ENCODE data around the gene PACRGL. TPM values are rescaled to one million over a fixed set of nuclear protein-coding genes. Genes with fewer than 3 reads are reported as not detected.
A peak's percentile ranks its signal among the peaks of the same experiment; 100 is the strongest.

Gene PACRGL
- total and polyA plus RNA-seq, 9 of the 15 experiments (the other 6 are each of a cell fraction or from before 2014, with no cell fraction given) = 6.6 to 55.0 (median 27.5) TPM

DNA sequence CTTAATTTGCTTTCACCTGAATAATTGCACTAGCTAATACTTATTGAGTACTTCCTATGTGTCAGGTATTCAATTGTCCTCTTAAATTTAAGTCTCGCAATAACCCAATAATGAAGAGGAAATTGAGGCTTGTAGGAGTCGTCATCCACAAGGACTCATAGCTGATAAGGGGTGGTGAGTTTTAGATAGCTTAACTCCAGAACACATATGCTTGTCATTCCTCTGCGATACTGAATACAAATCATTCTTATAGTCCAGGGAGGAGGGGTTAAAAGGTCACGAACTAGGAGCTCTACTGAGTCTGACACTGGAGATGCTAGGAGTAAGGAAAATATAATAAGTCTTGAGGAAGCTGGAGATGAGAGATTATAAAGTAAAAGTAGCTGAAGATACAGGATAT, 1.4 kb upstream of the PACRGL start (continued):
- no peak for TF ChIP-seq NRF1 (conservative IDR thresholded peaks at IDR 0.05 in 1 of 2, IDR thresholded peaks at IDR 0.05 in 1 of 2)
- no peak for TF ChIP-seq TRIM28 (IDR thresholded peaks at IDR 0.05)
- no peak for TF ChIP-seq ZKSCAN1 (IDR thresholded peaks at IDR 0.05; ENCODE audit: low read depth, low read length)
- TF ChIP-seq HMGXB4 (CRISPR knock-in tag; IDR thresholded peaks at IDR 0.05) = no peak
- peak; percentile 89 for TF ChIP-seq CCNT2 (IDR thresholded peaks at IDR 0.05; ENCODE audit: borderline replicate concordance, extremely low read depth, insufficient read length, low read depth, low read length)
- no peak for TF ChIP-seq ILK (tag; IDR thresholded peaks at IDR 0.05; ENCODE audit: borderline replicate concordance, low read depth)
- TF ChIP-seq, protein P1, sequence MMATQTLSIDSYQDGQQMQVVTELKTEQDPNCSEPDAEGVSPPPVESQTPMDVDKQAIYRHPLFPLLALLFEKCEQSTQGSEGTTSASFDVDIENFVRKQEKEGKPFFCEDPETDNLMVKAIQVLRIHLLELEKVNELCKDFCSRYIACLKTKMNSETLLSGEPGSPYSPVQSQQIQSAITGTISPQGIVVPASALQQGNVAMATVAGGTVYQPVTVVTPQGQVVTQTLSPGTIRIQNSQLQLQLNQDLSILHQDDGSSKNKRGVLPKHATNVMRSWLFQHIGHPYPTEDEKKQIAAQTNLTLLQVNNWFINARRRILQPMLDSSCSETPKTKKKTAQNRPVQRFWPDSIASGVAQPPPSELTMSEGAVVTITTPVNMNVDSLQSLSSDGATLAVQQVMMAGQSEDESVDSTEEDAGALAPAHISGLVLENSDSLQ (IDR thresholded peaks at IDR 0.05) = peak; percentile 55; the same call in 1 of the 2 replicates
- no peak for TF ChIP-seq BRF1 (IDR thresholded peaks at IDR 0.05; ENCODE audit: borderline replicate concordance, extremely low read depth, insufficient read length)
- TF ChIP-seq PRMT5 (CRISPR knock-in tag; IDR thresholded peaks at IDR 0.05) = no peak
- TF ChIP-seq CHD1 (IDR thresholded peaks at IDR 0.05; ENCODE audit: low read length) = no peak
- TF ChIP-seq U2AF1 (optimal IDR thresholded peaks at IDR 0.05; ENCODE audit: low read depth, low read length) = no peak
- TF ChIP-seq NFRKB (IDR thresholded peaks at IDR 0.05; ENCODE audit: low read depth) = no peak
- TF ChIP-seq ZNF584 (CRISPR knock-in tag; IDR thresholded peaks at IDR 0.05; ENCODE audit: low read depth) = no peak
- TF ChIP-seq, protein P2, sequence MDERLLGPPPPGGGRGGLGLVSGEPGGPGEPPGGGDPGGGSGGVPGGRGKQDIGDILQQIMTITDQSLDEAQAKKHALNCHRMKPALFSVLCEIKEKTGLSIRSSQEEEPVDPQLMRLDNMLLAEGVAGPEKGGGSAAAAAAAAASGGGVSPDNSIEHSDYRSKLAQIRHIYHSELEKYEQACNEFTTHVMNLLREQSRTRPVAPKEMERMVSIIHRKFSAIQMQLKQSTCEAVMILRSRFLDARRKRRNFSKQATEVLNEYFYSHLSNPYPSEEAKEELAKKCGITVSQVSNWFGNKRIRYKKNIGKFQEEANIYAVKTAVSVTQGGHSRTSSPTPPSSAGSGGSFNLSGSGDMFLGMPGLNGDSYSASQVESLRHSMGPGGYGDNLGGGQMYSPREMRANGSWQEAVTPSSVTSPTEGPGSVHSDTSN (CRISPR knock-in tag; IDR thresholded peaks at IDR 0.05; ENCODE audit: low read depth) = no peak
- TF ChIP-seq, protein P2 (tag; conservative IDR thresholded peaks at IDR 0.05; ENCODE audit: low read depth) = peak; percentile 81
- TF ChIP-seq KLF16 (IDR thresholded peaks at IDR 0.05) = peak; percentile 88
- TF ChIP-seq ZBTB12 (CRISPR knock-in tag; IDR thresholded peaks at IDR 0.05) = peak; percentile 46; the same call in 1 of the 2 replicates
- TF ChIP-seq CEBPG (CRISPR knock-in tag; IDR thresholded peaks at IDR 0.05) = no peak
- no peak for TF ChIP-seq CEBPG (tag; conservative IDR thresholded peaks at IDR 0.05 in 1 of 2, IDR thresholded peaks at IDR 0.05 in 1 of 2)
- no peak for TF ChIP-seq ZNF436 (CRISPR knock-in tag; IDR thresholded peaks at IDR 0.05)
